Suppressor macrophage treated with lipopolysaccharide for 1 hour (primary cell): ENCODE results near the gene MXD1.
"Not testable (repeated sequence)": the region's sequence is repeated elsewhere in the genome, so short reads cannot be mapped to it uniquely, and the experiment has no call there.

Source experiments
- DNase-seq, 3 donors: peaks; one replicate each; pipeline ENCODE4 v3.0.0-alpha.2; 2020 to 2022

MXD1 gene, protein sequence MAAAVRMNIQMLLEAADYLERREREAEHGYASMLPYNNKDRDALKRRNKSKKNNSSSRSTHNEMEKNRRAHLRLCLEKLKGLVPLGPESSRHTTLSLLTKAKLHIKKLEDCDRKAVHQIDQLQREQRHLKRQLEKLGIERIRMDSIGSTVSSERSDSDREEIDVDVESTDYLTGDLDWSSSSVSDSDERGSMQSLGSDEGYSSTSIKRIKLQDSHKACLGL

DNA sequence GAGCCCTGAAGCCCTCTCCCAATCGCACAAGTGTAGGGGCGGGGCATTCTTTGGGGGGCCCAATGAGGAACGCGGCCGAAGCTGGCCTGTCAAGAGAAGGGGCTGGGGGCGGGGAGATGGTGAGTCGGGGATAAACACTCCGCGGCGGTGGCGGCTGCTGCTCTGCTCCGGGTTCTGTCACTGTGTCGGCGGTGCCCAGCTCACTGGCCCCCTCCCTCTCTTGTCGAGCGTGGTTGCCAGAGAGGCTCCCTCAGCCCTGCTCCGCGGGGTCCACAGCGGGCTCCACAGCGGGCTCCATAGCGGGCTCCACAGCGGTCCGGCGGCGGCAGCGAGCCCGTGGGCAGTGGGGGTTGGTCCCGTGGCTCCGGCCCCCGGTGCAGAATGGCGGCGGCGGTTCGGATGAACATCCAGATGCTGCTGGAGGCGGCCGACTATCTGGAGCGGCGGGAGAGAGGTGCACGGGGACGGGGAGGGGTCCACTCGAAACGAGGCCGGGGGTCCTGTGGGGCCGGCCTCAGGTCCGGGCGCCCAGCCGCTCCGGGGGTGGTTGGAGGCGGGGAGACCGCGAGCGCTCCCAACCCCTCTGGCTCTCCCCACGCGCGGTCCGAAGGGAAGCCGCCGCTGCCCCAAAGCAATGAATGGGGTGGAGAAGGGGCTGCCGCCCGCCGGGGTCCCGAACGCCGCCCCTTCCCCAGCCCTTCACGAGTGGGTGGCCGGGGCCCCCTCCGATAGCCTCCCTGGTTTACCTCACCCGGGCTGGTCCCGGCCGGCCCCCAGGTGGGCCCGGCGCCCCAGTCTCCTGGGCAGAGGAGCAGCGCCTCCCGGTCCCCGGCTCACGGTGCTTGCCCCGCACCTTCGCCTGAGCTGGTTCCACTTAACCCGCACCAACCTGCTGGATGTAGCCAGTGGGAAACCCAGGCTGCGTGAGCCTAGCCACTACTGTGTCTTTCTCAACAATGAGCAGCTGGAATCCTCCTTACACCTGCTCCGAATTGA, at the start of gene MXD1:
TSS of gene MXD1 (plus strand) at position 160 of the 996 bp plus-strand sequence. CDS start at position 382, 222 bp downstream.
- peak; percentile 41 to 50 (median 43) for DNase-seq

DNA sequence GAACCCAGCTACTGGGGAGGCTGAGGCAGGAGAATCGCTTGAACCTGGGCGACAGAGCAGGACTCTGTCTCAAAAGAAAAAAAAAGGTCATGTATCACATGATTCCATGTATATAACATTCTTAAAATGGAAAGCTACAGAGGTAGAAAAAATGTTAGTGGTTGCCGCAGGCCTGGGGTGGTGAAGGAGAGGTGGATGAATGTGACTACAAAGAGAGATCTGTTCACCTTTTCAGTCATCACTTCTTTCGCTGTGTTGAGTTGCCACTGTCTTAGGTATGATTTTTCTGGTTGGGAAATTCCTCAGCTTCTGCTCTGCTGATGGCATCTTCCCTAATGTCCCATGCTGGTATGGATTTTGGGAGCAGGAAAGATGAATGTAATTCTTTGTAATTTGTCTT, 26.5 kb upstream of the MXD1 start:
- no peak for DNase-seq

DNA sequence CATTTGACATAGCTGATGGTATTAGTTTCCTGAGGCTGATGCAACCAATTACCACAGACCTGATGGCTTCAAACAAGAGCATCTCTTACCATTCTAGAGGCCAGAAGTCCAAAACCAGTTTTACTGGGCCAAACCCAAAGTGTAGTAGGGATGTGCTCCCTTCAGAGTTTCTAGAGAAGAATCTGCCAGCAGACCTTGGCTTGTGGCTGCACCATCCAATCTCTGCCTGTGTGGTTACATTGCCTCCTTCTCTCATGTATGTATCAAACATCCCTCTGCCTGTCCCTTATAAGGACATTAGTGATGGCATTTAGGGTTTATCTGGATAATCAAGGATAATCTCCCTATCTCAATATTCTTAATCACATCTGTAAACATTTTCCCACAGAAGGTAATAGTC, 25.6 kb upstream of the MXD1 start:
- no peak for DNase-seq

DNA sequence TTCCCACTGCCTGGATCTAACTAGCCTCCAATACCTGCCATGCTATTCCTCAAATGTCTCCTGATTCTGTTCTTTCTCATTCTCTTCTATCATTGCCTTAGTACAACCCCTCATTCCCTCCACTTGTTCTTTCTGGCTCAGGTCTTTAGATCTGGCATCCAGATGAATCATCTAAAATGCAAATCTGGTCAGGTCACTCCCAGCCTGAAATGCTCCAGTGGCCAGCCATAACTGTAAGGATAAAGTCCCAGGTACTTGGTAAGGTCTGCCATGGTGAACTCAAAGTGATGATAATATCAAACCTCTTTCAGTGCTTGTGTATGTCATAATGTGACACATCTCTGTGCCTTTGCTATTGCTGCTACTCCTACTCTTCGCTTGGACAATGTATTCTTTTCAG, 24.0 kb upstream of the MXD1 start:
- DNase-seq = no peak

DNA sequence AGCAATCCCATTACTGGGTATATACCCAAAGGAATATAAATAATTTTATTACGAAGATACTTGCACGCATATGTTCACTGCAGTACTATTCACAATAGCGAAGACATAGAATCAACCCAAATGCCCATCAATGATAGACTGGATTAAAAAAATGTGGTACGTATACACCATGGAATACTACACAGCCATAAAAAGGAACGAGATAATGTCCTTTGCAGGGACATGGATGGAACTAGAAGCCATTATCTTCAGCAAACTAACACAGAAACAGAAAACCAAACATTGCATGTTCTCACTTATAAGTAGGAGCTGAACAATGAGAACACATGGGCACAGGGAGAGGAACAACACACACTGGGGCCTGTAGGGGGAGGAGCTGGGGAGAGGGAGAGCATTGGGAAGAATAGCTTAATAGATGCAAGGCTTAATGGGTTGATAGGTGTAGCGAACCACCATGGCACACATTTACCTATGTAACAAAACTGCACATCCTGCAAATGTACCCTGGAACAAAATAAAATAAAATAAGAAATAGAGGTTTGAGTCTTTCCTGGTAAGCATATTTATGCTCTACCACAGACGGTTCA, 22.0 kb upstream of the MXD1 start:
- DNase-seq = peak in 1 of 3 donors; percentile 19

DNA sequence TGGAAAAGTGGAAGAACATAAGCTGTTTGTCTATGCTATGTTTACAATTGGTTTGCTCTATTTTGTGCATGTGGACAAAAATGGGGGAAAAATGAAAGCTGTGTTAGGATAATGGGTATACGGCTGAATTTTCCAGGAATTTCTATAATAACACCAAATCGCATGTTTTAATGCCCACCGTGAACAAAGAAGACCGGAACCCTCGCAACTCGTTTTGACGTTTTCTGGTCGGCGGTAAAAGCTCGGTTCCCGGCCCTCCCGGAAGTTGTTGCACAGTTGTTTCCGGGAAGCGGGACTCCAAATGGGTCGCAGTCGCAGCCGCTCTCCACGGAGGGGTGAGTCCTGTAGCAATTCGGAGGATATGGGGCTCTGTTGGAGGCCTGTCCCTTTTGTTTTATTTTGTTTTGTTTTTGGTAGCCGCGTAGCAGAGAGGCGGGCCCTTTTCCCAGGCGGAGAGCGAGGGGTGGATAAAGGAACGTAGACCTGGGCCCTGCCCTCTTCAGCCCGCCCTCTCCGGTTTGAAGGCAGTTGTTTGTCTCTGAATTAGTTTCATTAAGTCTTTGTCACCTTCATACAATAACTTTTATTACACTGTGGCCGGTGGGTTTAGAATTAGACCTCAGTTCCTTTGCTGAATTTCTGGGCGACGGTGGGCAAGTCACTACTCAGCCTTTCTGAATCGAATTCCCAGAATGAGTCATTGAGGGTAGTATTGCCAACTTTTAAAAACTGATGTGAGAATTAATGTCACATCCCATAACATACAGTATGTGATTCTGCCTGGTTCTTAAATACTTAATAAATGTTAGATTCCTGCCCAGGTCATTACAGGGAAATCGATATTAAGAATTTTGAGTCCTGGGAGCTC, 21.0 kb upstream of the MXD1 start, which contains the start of gene SNRNP27:
TSS of gene SNRNP27 (plus strand) at position 273 of the 868 bp plus-strand sequence. CDS start at position 302, 29 bp downstream.
- peak; percentile 77 to 82 (median 82) for DNase-seq

DNA sequence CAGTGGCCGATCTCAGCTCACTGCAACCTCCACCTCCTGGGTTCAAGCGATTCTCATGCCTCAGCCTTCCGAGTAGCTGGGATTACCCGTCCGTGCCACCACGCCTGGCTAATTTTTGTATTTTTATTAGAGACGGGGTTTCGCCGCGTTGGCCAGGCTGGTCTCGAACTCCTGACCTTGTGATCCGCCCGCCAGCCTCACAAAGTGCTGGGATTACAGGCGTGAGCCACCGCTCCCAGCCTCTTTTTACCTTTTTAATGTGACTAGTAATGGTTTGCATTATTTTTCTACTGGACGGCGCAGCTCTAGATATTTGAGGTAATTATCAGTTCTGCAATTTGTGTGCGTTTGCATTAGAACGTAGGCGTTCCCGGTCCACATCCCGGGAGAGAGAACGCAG, 20.2 kb upstream of the MXD1 start:
- not testable (repeated sequence) for DNase-seq

DNA sequence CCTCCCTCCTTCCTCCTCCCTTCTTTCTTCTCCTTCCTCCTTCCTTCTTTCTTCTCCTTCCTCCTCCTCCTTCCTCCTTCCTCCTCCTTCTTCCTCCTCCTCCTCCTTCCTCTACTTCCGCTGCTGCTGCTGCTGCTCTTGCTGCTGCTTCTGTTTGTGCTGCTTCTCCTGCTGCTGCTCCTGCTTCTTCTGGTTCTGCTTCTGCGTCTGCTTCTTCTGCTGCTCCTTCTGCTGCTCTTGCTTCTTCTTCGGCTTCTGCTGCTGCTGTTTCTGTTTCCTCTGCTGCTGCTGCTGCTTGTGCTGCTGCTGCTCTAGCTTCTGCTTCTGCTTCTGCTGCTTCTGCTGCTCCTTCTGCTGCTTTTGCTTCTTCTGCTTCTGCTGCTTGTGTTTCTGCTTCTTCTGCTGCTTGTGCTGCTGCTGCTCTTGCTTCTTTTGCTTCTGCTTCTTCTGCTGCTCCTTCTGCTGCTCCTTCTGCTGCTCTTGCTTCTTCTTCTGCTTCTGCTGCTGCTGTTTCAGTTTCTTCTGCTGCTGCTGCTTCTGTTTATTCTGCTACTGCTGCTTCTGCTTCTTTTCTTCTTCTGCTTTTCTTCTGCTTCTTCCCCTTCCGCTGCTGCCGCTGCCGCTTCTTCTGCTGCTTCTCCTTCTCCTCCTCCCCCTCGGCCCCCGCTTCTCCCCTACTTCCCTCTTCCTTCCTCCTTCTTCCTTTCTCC, 12.5 kb upstream of the MXD1 start:
- DNase-seq = peak; percentile 74 to 84 (median 75)

DNA sequence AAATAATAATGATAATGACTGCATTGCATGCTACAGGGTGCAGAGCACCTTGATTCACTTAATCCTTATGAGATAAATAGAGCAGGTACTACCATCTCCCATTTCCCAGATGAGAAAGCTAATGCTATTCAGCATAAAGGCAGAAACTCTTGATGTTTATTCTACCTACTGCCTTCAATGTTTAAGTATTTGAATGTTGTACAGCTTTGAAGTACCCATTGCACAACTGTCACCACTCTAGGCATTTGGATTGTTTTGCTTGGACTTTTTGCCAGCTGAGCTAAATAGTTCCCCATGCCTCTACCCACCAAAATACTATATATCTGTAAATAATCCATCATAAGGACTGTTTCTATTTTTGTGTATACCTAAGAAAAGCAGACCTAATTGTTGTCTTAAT, 7.7 kb upstream of the MXD1 start:
- no peak for DNase-seq

DNA sequence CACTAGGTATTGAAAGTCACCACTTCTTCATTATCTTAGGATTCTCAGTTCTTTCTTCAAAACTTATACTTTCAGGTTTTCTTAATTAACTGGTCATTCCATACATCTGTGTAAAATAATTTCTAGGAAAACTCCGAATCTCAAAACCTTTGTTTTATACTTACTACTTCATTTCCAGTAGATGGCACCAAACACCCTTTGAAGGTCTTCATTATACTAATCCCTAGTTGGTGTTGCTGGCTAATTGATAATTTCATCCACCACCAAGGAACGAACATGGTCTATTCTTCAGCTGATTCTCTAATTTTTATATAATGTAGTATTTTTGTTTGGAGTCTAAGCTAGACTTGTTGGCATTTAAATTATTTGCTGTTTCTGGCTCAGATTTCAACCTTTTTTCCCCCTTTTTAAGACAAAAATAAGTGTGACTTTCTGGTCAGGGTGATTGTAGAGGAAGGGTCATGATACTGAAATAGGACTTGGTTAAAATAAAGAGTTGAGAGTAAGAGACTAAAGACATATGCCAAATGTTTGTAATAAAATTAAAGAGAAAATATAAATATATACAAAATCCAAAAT, 2.8 kb upstream of the MXD1 start:
- DNase-seq = peak; percentile 76 to 89 (median 86)

DNA sequence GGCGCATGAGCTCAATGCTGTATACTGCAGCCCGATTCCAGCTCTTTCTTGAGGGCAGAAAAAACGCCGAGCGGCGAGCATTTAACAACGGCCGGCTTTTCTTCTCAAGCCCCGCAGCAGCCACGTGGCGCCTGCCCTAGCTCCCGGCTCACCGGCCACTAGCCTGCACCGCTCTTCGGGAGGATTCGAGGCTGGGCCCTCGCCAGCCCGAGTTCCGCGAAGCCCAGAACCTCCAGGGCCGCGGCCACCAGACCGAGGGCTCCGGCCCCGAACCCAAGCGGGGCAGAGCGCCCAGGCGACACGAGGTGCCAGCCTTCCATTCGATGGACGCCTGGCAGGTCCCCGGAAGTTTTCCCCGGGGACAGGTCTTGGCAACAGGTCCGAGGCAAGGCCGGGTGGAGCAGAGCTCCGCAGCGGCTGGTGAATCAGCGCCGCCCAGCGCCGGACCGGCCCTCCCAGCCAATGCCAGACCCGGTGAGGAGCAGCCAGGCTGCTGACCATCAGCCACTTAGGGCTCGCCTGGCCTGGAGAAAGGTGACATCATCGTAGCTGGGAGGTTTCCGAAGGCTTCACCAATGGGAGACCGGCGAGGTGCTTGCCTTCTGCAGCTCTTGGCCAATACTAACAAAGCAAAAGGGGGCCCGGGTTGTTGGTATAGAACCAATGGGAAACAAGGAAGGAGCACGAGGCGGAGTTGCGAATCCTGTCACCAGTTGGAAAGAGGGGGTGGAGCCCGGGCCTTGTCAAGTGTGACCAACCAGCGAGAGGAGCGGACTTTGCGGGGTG, 552 bp upstream of the MXD1 start:
- DNase-seq = peak; percentile 100

DNA sequence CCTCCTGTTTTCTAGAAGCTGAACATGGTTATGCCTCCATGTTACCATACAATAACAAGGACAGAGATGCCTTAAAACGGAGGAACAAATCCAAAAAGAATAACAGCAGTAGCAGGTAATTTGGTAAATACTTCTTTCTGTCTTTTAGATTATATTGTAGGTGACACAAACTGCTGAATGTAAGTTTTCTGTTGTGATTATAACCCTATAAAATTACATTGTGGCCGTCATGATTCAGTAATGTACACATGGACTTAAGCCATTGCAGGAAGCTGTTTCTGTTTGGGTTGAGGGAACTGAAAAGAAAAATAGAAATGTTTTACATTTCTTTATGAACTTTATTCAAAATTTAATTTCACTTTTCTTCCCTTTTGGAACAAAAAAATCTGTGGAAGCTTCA, 1.2 kb downstream of the MXD1 start:
- DNase-seq = no peak

DNA sequence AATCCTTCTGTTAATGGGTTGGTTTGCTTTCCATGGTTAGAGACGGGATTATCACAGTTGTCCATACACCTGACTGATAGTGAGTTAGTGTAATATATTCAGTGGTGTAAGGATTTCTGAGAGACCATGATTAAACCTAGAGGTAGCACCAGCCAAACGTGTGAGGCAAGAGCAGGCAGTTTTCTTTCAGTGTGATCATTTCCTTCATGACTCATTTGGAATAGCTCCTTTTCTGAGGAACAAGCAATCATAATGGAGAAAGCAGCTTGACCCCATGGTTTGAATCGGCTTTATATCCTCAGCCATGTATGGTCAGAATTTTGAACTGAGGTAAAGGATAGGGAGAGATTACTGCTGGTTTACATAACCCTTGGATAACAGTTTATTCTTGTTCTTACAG, 2.9 kb downstream of the MXD1 start:
- peak; percentile 77 to 95 (median 91) for DNase-seq

DNA sequence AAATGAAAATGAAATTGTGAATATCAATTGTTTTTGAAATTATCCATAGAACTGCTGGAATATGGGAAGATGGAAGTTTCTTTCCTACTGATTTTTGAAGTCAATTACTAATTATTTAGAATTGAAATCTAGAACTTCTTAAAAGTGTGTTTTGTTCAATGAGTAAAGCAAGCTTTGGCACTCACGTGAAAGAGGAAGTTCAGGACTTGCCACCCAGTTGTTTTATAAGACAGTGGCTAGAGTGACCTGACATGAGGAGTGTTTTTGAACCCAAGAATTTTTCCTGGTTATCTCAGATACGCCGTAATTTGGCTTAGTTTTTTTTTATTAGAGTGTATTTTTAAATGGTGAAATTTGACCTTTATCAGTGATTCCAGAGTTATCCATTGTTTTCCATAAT, 3.5 kb downstream of the MXD1 start:
- DNase-seq = peak; percentile 58 to 75 (median 69)

DNA sequence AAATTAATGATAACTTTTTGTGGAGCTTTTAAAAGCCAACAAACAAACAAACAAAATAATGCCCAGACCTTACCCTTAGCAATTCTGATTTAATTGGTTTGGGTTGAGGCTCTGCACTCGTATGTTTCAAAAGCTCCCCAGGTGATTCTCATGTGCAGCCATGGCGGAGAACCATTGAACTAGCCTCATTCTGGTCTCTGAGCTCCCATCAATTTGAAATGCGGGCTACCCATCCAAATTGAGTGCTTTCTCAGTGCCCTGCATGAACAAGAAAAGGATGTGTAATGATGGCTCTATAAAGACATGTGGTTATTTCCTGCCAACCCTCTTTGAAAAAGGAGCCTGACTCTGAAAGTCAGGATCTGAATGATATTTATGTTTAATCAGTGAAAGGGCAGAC, 8.2 kb downstream of the MXD1 start:
- DNase-seq = peak in 1 of 3 donors; percentile 6

DNA sequence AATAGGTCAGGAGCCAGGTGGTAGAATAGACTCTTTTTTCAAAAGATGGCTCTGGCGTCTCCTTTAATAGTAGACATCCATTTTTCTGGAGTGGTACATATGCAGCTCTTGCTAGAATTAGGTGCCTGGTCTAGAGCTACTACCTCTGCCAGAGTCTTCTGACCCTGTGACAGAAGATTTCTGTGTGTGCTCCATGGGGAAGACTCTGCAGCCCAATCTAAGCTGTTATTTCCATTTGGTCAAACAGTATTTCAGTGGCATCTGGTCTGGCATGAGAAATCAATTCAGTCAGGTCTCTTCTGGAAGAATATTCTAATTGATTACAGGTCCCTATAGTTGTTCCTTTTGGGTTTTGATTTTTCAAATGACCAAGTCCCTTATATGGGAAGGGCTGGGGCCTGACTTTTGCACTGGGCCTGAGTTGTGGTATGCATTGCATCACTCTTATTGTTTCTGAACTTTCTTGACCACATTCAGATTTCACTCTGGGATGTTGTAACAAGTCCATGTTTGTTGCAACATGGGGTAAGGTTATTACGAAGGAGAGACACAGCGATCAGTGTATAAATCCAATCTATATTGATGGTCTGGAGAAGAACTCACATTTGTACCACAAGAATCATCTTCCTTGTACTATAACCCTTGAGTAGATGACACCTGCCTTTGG, 12.1 kb downstream of the MXD1 start:
- peak; percentile 36 to 70 (median 69) for DNase-seq

DNA sequence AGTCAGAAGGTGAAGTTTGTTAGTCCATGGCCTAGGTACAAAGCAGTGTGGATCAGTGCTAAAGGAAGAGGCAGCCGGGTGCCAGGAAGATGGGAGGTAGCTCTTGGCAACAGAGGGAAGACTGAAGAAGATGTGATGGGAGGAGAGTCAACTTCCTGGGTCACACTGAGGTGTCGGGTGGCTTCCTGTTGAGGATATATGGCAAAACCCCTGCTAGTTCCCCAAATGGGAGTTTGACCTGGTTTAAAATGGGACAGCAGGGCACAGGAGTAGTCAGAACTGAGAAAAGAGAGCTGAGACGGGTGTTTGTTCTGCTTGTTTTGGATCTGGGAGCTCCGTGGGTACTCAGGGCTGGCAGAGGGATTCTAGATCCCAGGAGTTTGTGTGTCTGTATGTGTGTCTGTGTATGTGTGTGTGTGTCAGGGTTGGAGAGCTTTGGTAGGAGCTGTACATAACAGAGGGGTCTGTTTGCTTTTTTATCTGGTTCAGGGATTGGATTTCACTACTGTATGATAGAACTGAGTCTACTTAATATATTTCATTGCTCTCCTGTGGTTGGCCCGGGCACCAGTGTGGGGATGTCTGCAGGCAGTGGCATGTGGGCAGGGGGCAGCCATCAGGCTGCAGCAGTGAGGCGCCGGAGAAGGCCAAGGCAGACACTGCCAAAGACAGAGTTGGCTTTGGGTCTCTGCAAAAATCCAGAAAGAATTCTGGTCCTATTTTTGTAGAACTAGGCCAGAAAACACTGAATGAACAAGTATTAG, 17.1 kb downstream of the MXD1 start:
- DNase-seq = peak in 2 of 3 donors; percentile 46 to 51

DNA sequence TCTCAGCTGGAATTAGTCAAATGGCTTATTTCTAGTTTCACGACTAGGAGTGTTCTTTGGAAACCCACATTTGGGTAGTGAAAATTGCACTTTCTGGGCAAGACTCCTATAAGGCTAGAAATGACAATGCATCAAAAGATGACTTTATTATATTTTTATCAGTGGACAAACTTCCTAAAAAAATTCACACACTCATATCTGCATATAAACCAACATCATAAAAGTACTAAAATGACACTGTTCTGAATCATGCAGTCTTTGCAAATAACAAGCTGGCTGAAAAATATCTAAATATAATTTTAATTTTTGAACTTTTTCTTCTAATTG, 17.6 kb downstream of the MXD1 start:
- peak in 1 of 3 donors; percentile 45 for DNase-seq

DNA sequence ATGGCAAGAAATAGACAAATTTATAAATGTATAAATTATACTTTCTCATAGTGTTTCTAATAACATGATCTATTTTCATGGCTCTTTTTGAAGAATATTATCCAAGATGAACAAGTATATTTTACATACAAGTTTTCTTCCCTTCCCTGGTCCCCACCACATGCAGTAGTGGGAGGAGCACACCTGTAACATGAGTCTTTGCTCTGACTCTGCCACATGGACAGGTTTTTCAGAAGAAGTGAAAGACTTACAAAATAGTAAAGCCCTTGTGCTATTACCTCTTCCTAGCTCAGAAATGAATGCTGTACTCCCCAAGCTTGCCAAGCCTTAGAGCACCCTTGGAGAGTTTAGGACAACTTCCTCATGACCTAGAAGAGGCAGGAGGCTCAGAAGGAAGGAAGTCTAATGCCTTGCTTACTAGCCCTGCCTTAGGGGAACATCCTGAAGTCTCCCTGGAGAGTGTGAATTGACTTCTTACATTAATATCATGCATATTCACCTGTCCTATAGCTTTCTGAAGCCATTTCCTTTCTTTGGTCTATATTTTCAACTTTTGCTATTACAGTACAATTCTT, 18.4 kb downstream of the MXD1 start:
- peak; percentile 73 to 84 (median 75) for DNase-seq
